Body of pancreas (tissue), 4 donors: ENCODE results near the gene MAP7D1. TPM values are rescaled to one million over a fixed set of nuclear protein-coding genes. Genes with fewer than 3 reads are reported as not detected.
A peak's percentile ranks its signal among the peaks of the same experiment; 100 is the strongest.

ENCODE experiments used
- ATAC-seq: fragments of 150-250 bp; one replicate; pipeline ENCODE4 v1.9.1; 2016
- DNase-seq, 4 donors: peaks; one replicate each; pipeline ENCODE4 v3.0.0-alpha.2; 2019
- H3K27ac ChIP-seq, 4 donors: fragments of 200-600 bp; sonication (generic); 1 replicate in 3 of 4; 2 replicates in 1 of 4; pipeline versions ENCODE4 v1.5.1 to v1.6.1; 2016 to 2019; ENCODE audit warnings: mild to moderate bottlenecking in 1 of 4, mixed read lengths in 1 of 4, moderate library complexity in 1 of 4
- H3K27me3 ChIP-seq, 2 donors: fragments of 200-600 bp; sonication (generic); one replicate each; pipeline ENCODE4 v1.6.0; 2016; ENCODE audit warnings: mild to moderate bottlenecking in 1 of 2
- H3K36me3 ChIP-seq, 2 donors: fragments of 200-600 bp; sonication (generic); replicated peaks in 1 of 2; 2 replicates each; pipeline ENCODE4 v1.5.1; 2016; ENCODE audit warnings: low read depth in 2 of 2; ENCODE audit not compliant: insufficient read depth in 1 of 2
- H3K4me1 ChIP-seq: fragments of 200-600 bp; sonication (generic); one replicate; pipeline ENCODE4 v1.6.0; 2016
- H3K4me3 ChIP-seq, 2 donors: fragments of 200-600 bp; sonication (generic); 1 replicate in 1 of 2; 2 replicates in 1 of 2; pipeline ENCODE4 v1.5.1; 2016 to 2019
- H3K9me3 ChIP-seq, 3 donors: fragments of 200-600 bp; sonication (generic); 1 replicate in 2 of 3; 2 replicates in 1 of 3; pipeline ENCODE4 v1.5.1; 2016
- CTCF ChIP-seq, 7 experiments: fragments of 450-650 bp in 4 of 7; fragments of 200-600 bp in 3 of 7; sonication (generic) in 3 of 7; IDR thresholded peaks; one replicate each; pipeline ENCODE4 v1.5.1; 2016 to 2019; ENCODE audit warnings: antibody characterized with exemption in 7 of 7
- POLR2A ChIP-seq, 3 donors: fragments of 450-650 bp; IDR thresholded peaks; one replicate each; pipeline ENCODE4 v1.6.1; 2016; ENCODE audit warnings: antibody characterized with exemption in 3 of 3, mild to moderate bottlenecking in 2 of 3
- WGBS, 2 donors: methylation state at CpG; one replicate each; pipeline ENCODE4 v1.1.5; 2017; 5-methylcytosine and 5-hydroxymethylcytosine counted together
- intact Hi-C: fragments of 100-400 bp; cut with DNase I; formaldehyde crosslinking; loops from one replicate; pipeline ENCODE4 v1.15.1; 2023
- total RNA-seq, 2 donors: library from RNA; depleted of rRNA; stranded (reverse); fragments of >200 nt; gene quantifications; one replicate each; pipeline ENCODE4 v1.1.0, GENCODE V29; 2016

Gene MAP7D1
- total RNA-seq, 2 donors from 2014 or later: 32.9 to 97.2 TPM

- Histone ChIP-seq H3K4me1 (peaks cover 27% of the 10 kb centered on the region), H3K4me3 (no peak overlapping the region)
- intact Hi-C loops: no loop called here
These were observed 21.9 kb downstream of the MAP7D1 start for GRCh38 chr1:36177589-36178431.

GRCh38 chr1:36178471-36179219 lies 22.7 kb downstream of the MAP7D1 start:
- TF ChIP-seq POLR2A (IDR thresholded peaks at IDR 0.05) (peak; percentile 20 to 38 (median 29)), CTCF (IDR thresholded peaks at IDR 0.05) (peak in 1 of 7 experiments; percentile 5)
- Histone ChIP-seq H3K36me3 (peaks cover 0 to 10% of the 10 kb centered on the region in 2 donors), H3K4me3 (peak overlapping the region in 1 of 2 donors; percentile 6), H3K27ac (peak overlapping the region; percentile 15 to 77 (median 64)), H3K27me3 (no peaks in the 10 kb centered on the region), H3K9me3 (no peaks in the 10 kb centered on the region), H3K4me1 (peaks cover 27% of the 10 kb centered on the region)
- 47 to 72% methylated on average over 51 to 62 of the region's 62 CpGs for WGBS, 2 donors
- DNase-seq (peak; percentile 84 to 88 (median 84)), ATAC-seq (peak; percentile 86)
- intact Hi-C loops: no loop called here

More at GRCh38 chr1:36177589-36178431, 21.9 kb downstream of the MAP7D1 start:
- 76 to 79% methylated on average over 22 to 29 of the region's 33 CpGs for WGBS, 2 donors
- DNase-seq: no peak
- Histone ChIP-seq H3K27me3 (no peaks in the 10 kb centered on the region), H3K36me3 (peaks cover 0 to 18% of the 10 kb centered on the region in 2 donors), H3K27ac (peak overlapping the region; percentile 15 to 77 (median 64)), H3K9me3 (no peaks in the 10 kb centered on the region)
- no peak for ATAC-seq
- TF ChIP-seq CTCF (IDR thresholded peaks at IDR 0.05): no peak

- intact Hi-C loops: no loop called here
- H3K36me3 ChIP-seq: peaks cover 0 to 10% of the 10 kb centered on the region in 2 donors
- H3K4me3 ChIP-seq: no peak overlapping the region
- DNase-seq (no peak), ATAC-seq (no peak)
- no peaks in the 10 kb centered on the region for H3K27me3 ChIP-seq
- 66 to 80% methylated on average over 17 to 19 of the region's 19 CpGs for WGBS, 2 donors
- H3K4me1 ChIP-seq: peaks cover 27% of the 10 kb centered on the region
- TF ChIP-seq CTCF (IDR thresholded peaks at IDR 0.05): no peak
- no peak for TF ChIP-seq POLR2A (IDR thresholded peaks at IDR 0.05)
- no peaks in the 10 kb centered on the region for H3K9me3 ChIP-seq
- H3K27ac ChIP-seq: peak overlapping the region in 3 of 4 donors; percentile 64 to 77 (median 65)
These were observed 23.2 kb downstream of the MAP7D1 start for GRCh38 chr1:36179220-36179600.

GRCh38 chr1:36182734-36183133 lies 26.8 kb downstream of the MAP7D1 start:
- no peak for DNase-seq
- no peak overlapping the region for H3K27ac ChIP-seq
- TF ChIP-seq POLR2A (IDR thresholded peaks at IDR 0.05) (no peak), CTCF (IDR thresholded peaks at IDR 0.05) (no peak)
- peaks cover 18% of the 10 kb centered on the region for H3K4me1 ChIP-seq
- peaks cover 0 to 7% of the 10 kb centered on the region in 2 donors for H3K36me3 ChIP-seq
- no peaks in the 10 kb centered on the region for H3K9me3 ChIP-seq
- no peak for ATAC-seq
- 61 to 80% methylated on average over 2 of the region's 2 CpGs for WGBS, 2 donors
- intact Hi-C loops: no loop called here
- H3K27me3 ChIP-seq: no peaks in the 10 kb centered on the region
- H3K4me3 ChIP-seq: no peak overlapping the region
